LNCaP clone FGC (cell line): ENCODE data around the gene DGAT2.

Experiments
- DNase-seq: peaks from one replicate; pipeline ENCODE4 v3.0.0-alpha.2; 2011; ENCODE audit warnings: low read depth
- H3K4me3 ChIP-seq: 2 replicates; pipeline ENCODE4 v1.5.1; 2011; ENCODE audit warnings: mild to moderate bottlenecking, low read depth, low read length, control low read depth
- TF ChIP-seq, protein P1 (sequence below): IDR thresholded peaks from 2 replicates; pipeline ENCODE4 v1.5.1; 2012; ENCODE audit warnings: mild to moderate bottlenecking; ENCODE audit not compliant: control insufficient read depth, insufficient read depth; ENCODE audit errors: extremely low read depth

The DGAT2 gene

DNA sequence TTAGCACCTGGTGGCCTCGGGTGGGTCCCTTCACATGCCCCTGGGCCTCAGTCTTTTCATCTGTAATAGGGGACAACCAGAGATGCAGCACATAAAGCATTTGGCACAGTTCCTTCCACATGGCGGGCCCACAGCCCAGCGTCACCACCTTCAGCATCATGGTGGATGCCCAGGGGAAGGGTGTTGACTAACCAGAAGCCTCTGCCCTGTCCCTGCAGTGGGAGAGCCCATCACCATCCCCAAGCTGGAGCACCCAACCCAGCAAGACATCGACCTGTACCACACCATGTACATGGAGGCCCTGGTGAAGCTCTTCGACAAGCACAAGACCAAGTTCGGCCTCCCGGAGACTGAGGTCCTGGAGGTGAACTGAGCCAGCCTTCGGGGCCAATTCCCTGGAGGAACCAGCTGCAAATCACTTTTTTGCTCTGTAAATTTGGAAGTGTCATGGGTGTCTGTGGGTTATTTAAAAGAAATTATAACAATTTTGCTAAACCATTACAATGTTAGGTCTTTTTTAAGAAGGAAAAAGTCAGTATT is 31.6 kb downstream of the DGAT2 start:
- DNase-seq, result no peak
- no peak overlapping the region for H3K4me3 ChIP-seq
- TF ChIP-seq, protein P1, sequence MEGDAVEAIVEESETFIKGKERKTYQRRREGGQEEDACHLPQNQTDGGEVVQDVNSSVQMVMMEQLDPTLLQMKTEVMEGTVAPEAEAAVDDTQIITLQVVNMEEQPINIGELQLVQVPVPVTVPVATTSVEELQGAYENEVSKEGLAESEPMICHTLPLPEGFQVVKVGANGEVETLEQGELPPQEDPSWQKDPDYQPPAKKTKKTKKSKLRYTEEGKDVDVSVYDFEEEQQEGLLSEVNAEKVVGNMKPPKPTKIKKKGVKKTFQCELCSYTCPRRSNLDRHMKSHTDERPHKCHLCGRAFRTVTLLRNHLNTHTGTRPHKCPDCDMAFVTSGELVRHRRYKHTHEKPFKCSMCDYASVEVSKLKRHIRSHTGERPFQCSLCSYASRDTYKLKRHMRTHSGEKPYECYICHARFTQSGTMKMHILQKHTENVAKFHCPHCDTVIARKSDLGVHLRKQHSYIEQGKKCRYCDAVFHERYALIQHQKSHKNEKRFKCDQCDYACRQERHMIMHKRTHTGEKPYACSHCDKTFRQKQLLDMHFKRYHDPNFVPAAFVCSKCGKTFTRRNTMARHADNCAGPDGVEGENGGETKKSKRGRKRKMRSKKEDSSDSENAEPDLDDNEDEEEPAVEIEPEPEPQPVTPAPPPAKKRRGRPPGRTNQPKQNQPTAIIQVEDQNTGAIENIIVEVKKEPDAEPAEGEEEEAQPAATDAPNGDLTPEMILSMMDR, result no peak

- no peak for DNase-seq
- TF ChIP-seq, protein P1, result no peak
- no peak overlapping the region for H3K4me3 ChIP-seq
Measured at GRCh38 chr11:75800728-75801361, 32.3 kb downstream of the DGAT2 start.

- no peak for DNase-seq
- no peak overlapping the region for H3K4me3 ChIP-seq
- TF ChIP-seq, protein P1, result no peak
Measured at GRCh38 chr11:75801362-75802020, 32.9 kb downstream of the DGAT2 start.

- TF ChIP-seq, protein P1, result no peak
- no peak overlapping the region for H3K4me3 ChIP-seq
- DNase-seq, result no peak
Measured at GRCh38 chr11:75802021-75802912, 33.7 kb downstream of the DGAT2 start.

DNA sequence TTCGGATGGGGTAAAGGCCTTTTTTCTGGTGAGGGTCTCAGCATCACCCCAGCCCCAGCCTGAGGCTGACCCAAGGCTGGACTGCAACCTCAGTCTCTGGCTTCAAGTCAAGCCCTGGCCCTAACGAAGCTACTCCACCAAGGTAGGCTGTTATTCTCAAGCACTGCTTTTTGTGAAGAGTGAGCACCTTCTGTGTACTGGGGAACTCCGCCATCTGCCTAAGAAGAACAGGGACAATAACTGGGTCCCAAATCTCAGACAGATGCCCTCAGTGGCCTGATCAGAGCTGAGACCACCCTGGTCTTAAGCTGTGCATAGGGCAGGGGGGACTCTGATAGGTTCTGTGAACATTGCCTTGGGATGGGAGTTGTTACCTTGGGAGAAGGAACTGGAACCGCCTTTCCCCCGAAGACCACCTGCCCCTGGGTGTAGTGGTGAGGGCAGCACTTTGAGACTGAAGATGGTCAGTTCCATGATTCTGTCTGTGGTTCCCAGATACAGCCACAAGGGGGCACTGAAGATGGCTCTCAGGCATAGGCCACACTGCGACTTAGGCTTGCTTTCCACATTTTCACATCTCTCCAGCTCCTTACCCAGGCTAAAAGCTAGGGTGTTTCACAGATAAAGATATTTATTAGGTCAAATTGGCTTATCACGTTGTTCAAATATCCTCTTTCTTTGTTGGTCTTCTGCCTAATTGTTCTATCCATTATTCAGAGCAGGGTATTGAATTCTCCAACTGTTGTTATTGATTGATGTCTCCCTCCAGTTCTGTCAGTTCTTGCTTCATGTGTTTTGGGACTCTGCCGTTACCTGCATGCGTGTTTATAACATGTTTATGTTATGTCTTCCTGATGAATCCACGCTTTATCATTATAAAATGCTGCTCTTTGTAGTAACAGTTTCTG is 34.6 kb downstream of the DGAT2 start:
- TF ChIP-seq, protein P1, result peak; percentile 93
- DNase-seq, result peak; percentile 19
- H3K4me3 ChIP-seq, result no peak overlapping the region

DNA sequence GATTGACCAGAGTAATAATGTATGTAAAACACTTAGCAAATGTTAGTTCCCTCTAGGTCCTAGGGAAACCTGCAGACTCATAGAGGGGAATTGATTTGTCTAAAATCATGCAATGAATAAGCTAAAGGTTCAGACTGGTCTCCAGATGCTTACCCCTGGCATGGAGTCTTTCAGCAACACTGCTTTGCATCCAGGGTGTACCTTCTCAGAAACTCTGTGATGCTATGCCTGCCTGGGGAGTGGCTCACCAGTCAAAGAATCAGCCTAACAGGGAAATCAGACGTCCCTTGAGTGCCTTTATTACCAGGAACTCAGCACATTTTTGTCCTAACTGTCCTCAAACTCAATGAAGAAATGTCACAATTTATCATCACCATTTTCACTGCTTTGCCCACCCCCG is 40.5 kb downstream of the DGAT2 start:
- TF ChIP-seq, protein P1, result no peak
- DNase-seq, result no peak
- H3K4me3 ChIP-seq, result no peak overlapping the region
